MG63 (cell line): ENCODE results near the gene NELL2. TPM values are rescaled to one million over a fixed set of nuclear protein-coding genes. Genes with fewer than 3 reads are reported as not detected.

Experiments used
- DNase-seq: peaks from one replicate; pipeline ENCODE4 v3.0.0-alpha.2; 2020
- H3K27me3 ChIP-seq: fragments of 250-450 bp; sonication (Bioruptor Pico); 2 replicates; pipeline ENCODE4 v1.5.1; 2020; ENCODE audit warnings: mild to moderate bottlenecking, moderate library complexity
- H3K36me3 ChIP-seq: fragments of 250-450 bp; sonication (Bioruptor Pico); 2 replicates; pipeline ENCODE4 v1.5.1; 2020; ENCODE audit warnings: mild to moderate bottlenecking, moderate library complexity
- H3K4me3 ChIP-seq: fragments of 250-450 bp; sonication (Bioruptor Pico); 2 replicates; pipeline ENCODE4 v1.5.1; 2020; ENCODE audit warnings: mild to moderate bottlenecking, moderate library complexity
- H3K9me3 ChIP-seq: fragments of 250-450 bp; sonication (Bioruptor Pico); 2 replicates; pipeline ENCODE4 v1.5.1; 2020; ENCODE audit warnings: mild to moderate bottlenecking, moderate library complexity
- total RNA-seq: library from RNA; depleted of rRNA; stranded (reverse); fragments of >200 nt; shearing (Covaris generic); gene quantifications from 2 replicates; pipeline ENCODE4 v1.2.3, GENCODE V29; 2014; ENCODE audit warnings: low replicate concordance

NELL2 gene
- total RNA-seq, 1 experiment from 2014 or later, result 3.8 TPM

DNA sequence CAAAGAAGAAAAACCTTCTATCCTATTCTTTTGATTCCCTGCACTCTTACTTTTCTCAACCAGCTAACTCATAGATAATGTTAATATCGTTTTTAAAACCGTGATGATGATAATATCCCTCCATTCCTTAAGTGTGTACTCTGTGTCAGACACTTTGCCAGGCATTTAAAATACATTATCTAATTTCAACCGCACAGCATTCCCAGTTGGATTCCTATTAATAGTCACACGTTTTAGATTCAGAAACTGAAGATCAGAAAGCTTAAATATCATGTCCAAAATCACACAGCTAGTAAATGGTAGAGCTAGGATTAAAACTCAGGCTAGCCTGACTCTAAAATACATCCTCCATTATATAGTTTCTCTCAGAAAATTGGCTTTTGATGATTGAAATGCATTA, 366.0 kb downstream of the NELL2 start:
- no peak overlapping the region for H3K4me3 ChIP-seq
- H3K36me3 ChIP-seq, result no peaks in the 10 kb centered on the region
- no peaks in the 10 kb centered on the region for H3K27me3 ChIP-seq
- no peaks in the 10 kb centered on the region for H3K9me3 ChIP-seq
- no peak for DNase-seq

DNA sequence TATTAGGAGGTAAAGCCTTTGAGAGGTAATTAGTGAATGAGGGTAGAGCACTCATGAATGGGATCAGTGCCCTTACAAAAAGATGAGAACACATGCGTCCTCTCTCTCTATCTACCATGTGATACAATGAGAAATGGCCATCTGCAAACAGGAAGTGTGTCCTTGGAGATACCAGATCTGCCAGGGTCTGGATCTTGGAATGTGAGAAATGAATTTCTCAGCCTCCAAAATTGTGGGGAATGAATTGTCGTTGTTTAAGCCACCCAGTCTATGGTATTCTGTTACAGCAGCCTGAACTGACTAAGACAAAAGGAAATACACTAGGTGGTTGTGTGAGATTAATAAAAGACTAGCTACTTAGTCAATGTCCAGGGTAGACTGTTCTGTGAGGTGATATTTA, 366.6 kb downstream of the NELL2 start:
- no peak for DNase-seq
- Histone ChIP-seq H3K4me3 (no peak overlapping the region), H3K27me3 (no peaks in the 10 kb centered on the region), H3K36me3 (no peaks in the 10 kb centered on the region), H3K9me3 (no peaks in the 10 kb centered on the region)

DNA sequence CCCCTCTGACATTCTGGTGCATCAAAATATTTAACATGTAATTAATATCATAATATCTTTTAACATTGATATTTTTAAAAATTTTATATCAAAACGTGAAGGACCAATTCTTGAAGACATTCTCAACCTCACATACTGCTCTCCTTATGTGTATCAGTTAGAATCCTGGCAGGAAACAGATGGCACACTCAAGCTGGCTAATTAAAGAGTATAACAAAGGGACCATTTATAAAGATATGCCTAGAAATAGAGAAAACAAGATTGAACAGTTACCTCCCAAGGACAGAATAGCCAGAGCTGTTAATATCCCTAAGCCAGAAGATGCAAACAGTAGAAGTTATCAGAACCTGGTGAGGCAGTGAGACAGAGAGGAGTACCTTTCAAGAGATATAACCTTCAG, 368.7 kb downstream of the NELL2 start:
- H3K36me3 ChIP-seq, result no peaks in the 10 kb centered on the region
- H3K27me3 ChIP-seq, result no peaks in the 10 kb centered on the region
- H3K4me3 ChIP-seq, result no peak overlapping the region
- no peaks in the 10 kb centered on the region for H3K9me3 ChIP-seq
- DNase-seq, result no peak

DNA sequence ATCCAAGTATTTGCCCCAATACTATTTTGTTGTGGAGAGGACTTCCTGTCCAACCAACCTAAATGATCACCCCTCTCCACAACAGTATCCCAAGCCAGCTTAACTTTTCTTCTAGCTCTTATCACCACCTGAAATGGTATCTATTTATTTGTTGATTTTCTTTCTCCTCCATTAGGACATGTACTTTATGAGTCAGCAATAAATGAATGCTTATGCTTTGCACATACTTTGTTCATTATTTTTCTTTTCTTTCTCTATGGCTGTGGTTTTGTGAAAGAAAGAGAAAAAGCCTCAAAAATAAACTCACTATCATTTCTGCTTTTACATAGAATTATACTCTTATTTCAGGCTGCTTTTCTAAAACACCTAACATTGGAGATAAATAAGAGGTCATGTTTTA, 371.3 kb downstream of the NELL2 start:
- Histone ChIP-seq H3K9me3 (no peaks in the 10 kb centered on the region), H3K27me3 (no peaks in the 10 kb centered on the region), H3K4me3 (no peak overlapping the region), H3K36me3 (no peaks in the 10 kb centered on the region)
- no peak for DNase-seq

DNA sequence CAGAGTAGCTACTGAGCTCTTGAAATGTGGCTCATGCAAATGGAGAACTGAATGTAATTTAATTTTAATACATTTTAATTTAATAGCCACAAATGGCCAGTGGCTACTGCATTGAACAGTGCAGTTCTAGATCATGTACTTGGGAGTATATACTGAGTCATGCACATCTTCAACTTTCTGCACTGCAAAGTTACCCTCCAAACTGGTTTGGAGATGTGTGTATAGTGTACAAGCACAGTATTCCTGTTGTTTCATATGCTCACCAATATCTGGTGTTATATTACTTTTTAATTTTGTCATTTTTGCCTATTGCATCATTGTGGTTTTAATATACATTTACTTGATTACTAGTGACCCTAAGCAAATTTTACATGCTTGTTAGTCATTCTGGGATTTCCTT, 372.8 kb downstream of the NELL2 start:
- H3K4me3 ChIP-seq, result no peak overlapping the region
- no peaks in the 10 kb centered on the region for H3K27me3 ChIP-seq
- H3K36me3 ChIP-seq, result no peaks in the 10 kb centered on the region
- no peaks in the 10 kb centered on the region for H3K9me3 ChIP-seq
- DNase-seq, result no peak

DNA sequence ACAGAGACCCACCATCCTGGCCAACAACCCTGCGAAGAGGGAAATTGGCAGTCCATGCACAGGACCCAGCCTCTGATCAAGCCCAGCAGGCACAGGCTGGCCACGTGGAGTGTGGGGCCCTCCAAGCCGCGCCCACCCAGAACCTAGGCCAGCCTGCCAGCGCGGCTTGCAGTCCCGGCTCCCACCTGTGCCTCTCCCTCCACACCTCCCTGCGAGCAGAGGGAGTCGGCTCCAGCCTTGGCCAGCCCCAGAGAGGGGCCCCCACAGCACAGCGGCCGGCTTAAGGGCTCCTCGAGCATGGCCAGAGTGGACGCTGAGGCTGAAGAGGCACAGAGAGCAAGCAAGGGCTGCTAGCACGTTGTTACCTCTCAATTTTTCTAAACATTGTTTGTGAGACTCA, 373.4 kb downstream of the NELL2 start:
- DNase-seq, result no peak
- Histone ChIP-seq H3K36me3 (no peaks in the 10 kb centered on the region), H3K27me3 (no peaks in the 10 kb centered on the region), H3K9me3 (no peaks in the 10 kb centered on the region), H3K4me3 (no peak overlapping the region)

DNA sequence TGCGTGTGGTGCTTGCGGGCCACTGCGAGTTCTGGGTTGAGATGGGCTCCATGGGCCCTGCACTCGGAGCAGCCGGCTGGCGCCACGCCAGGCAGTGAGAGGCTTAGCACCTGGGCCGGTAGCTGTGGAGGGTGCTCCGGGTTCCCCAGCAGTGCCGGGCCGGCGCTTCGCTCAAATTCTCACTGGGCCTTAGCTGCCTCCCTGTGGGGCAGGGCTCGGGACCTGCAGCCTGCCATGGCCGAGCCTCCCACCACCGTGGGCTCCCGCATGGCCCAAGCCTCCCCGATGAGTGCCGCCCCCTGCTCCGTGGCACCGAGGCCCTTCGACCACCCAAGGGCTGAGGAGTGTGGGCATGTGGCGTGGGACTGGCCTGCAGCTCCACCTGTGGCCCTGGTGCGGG, 375.7 kb downstream of the NELL2 start:
- DNase-seq, result no peak
- Histone ChIP-seq H3K9me3 (no peaks in the 10 kb centered on the region), H3K4me3 (no peak overlapping the region), H3K27me3 (no peaks in the 10 kb centered on the region), H3K36me3 (no peaks in the 10 kb centered on the region)

DNA sequence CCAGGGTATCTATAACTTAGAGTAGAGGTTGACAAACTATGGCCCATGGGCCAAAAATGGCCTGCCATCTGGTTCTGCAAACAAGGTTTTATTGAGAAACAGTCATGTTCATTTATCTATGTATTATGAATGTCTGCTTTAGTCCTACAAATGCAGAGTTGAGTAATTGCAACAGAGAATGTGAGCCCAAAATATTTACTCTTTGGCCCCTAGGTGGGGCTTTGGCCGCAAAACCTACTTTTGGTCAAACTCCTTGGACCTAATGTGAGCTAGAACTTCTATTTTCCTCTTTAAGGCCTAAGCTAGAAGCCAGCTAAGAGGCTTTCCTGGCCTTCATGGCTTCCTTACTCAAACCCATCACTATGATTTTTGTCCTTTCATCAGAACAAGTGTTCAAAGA, 379.1 kb downstream of the NELL2 start:
- no peaks in the 10 kb centered on the region for H3K9me3 ChIP-seq
- no peaks in the 10 kb centered on the region for H3K36me3 ChIP-seq
- no peak overlapping the region for H3K4me3 ChIP-seq
- no peak for DNase-seq
- H3K27me3 ChIP-seq, result no peaks in the 10 kb centered on the region

DNA sequence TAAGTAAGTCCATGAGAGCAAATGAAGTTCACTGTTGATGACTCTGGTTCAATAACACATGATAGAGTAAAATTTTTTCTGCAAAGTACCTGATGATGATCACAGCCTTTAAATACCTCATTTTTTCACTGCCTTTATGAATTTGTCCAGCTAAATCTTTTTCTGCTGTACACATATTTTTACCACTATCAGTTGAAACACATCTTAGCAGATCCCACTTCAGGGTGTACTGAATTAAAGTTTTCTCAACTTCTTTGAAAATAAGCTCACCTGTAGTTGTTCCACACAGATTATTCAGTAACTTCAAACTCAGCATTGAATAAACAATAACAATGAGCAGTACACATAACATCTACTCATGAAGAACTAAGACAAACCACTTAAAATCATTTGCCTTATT, 385.9 kb downstream of the NELL2 start:
- no peaks in the 10 kb centered on the region for H3K27me3 ChIP-seq
- no peaks in the 10 kb centered on the region for H3K36me3 ChIP-seq
- DNase-seq, result no peak
- no peak overlapping the region for H3K4me3 ChIP-seq
- no peaks in the 10 kb centered on the region for H3K9me3 ChIP-seq

DNA sequence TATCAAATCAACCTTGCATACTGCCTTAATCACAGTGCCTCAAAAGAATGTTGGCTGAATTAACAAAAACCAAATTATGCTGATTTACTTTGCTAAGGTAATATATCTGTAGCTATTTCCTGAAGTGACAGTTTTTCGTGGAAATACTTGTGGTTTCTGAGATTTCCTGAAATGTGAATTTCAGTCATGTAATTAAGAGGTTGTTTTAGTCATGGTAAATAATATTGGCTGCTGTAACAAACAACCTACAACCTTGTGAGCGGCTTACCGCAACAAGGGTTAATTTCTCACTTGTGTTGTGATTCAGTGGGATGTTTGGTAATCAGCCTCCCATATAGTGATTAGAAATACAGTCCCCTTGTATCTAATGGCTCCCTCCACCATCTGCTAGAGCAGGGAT, 387.9 kb downstream of the NELL2 start:
- no peak for DNase-seq
- no peaks in the 10 kb centered on the region for H3K36me3 ChIP-seq
- H3K4me3 ChIP-seq, result no peak overlapping the region
- no peaks in the 10 kb centered on the region for H3K9me3 ChIP-seq
- no peaks in the 10 kb centered on the region for H3K27me3 ChIP-seq

DNA sequence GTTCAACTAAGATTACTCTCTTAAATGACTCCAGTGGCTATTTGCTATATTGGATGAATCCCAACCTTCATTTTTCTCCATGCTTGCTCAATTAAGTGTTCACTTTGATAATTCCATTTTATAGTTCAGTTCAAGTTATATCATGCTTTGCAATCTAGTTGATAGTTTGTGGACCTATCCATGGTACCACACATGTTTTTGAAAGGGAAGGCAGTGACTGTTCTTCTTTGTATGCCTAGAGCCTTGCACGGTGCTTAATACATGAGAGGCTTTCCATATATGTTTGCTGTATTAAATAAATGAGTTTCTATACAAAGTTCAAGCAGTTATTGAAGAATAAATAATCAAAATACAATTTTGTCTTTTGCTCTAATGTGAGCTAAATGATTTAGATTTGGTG, 391.3 kb downstream of the NELL2 start:
- Histone ChIP-seq H3K36me3 (no peaks in the 10 kb centered on the region), H3K4me3 (no peak overlapping the region), H3K9me3 (no peaks in the 10 kb centered on the region), H3K27me3 (no peaks in the 10 kb centered on the region)
- DNase-seq, result no peak

DNA sequence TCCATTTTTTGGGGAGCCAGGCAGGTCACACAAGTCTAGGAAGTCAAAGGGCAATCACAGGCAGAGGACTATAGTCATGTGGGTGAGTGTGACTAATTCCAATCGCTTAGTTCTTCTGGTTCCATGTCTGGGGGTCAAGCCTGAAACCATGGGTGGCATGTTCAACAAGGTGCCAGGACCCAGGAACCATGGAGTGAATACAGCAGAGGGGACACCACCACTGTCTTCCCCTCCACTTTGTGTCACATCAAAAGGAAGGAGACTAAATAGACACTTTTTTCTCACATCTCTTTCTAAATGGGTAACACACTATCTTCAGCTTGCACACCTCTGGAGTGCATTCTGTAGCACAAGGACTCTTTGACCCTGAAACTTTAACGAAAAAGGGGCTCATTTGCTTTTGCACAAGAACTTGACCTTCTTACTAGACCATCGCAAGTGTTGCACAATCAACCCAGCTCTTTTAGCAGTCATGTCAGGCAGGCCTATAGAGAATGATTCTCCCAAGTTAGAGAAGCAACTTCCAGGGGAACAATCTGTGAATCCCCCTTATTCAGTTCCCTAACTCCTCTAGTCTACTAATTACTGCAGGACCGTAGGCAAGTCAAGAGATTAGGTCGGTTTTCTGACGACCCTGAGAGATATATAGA, 398.7 kb downstream of the NELL2 start:
- no peak overlapping the region for H3K4me3 ChIP-seq
- no peaks in the 10 kb centered on the region for H3K27me3 ChIP-seq
- H3K9me3 ChIP-seq, result no peaks in the 10 kb centered on the region
- no peak for DNase-seq
- no peaks in the 10 kb centered on the region for H3K36me3 ChIP-seq

DNA sequence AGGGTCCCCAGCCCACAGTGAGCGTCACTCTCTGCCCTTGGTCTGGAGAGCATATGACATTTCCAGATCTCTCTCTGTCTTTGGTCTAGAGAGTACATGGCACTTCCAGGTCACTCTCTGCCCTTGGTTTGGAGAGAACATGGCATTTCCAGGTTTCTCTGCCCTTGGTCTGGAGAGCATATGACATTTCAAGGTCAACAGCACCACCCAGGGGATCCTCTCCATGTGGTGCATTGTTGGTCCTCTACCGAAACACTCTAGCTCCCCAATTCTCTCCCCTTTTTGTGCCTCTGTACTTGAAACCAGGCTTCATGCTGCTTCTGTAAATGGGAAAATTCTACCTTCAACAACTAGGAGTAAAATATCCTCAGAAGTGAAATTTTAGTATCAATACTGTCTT, 399.4 kb downstream of the NELL2 start:
- H3K4me3 ChIP-seq, result no peak overlapping the region
- no peaks in the 10 kb centered on the region for H3K27me3 ChIP-seq
- no peak for DNase-seq
- H3K36me3 ChIP-seq, result no peaks in the 10 kb centered on the region
- no peaks in the 10 kb centered on the region for H3K9me3 ChIP-seq

DNA sequence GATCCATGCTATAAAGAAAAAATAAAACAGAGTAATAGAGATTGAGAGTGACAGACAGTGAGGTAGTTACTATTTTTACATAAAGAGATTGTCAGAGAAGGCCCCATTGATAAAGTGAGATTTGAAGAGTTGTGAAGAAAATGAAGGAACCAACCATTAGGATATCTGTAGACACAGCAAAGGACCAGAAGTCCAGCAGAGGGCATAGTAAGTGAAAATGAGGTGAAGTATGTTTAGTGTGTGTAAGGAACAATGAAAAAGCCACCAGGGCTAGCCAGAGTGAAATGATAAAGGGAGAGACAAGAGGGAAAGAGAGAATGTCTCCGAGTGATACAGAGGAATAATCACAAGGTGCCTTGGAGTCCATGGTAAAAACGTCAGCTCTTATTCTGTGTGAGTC, 411.0 kb downstream of the NELL2 start:
- Histone ChIP-seq H3K27me3 (no peaks in the 10 kb centered on the region), H3K4me3 (no peak overlapping the region), H3K36me3 (no peaks in the 10 kb centered on the region), H3K9me3 (no peaks in the 10 kb centered on the region)
- no peak for DNase-seq

DNA sequence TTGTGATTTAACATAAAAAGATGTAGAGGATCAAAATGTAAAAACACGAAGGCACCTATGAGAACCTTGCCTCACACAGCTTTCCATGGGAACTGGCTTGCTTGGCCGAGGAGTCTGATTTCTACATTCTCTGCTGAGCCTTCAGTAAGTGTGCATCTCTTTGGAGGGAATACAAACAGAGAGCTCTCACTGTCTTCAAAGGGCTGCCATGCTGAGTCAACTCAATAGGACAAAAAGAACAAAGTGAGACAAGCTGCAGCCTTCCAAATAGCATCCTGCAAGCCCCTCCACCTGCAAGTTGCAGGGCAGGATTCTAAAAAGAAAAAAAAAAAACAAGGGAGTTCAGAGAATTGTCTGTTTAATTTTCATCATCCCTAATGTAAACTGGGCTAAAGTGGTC, 411.9 kb downstream of the NELL2 start:
- DNase-seq, result no peak
- Histone ChIP-seq H3K9me3 (no peaks in the 10 kb centered on the region), H3K36me3 (no peaks in the 10 kb centered on the region), H3K27me3 (no peaks in the 10 kb centered on the region), H3K4me3 (no peak overlapping the region)

DNA sequence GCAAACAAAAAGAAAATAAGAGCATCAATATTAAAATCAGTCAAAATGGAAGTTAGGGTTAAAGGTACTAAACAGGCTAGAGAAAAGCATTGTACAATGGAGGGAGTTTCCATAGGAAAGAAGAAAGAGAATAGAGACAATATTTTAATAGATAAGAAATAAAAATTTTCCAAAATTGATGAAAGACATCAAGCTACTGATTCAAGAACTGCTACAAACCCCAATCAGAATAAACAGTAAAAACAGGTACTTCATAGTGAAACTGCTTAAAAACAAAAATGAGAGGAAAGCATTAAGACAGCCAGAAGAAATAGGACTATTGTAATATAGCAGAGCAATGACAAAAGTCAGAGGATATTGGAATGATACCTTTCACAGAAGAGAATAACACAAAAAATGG, 413.4 kb downstream of the NELL2 start:
- Histone ChIP-seq H3K4me3 (no peak overlapping the region), H3K27me3 (no peaks in the 10 kb centered on the region), H3K36me3 (no peaks in the 10 kb centered on the region), H3K9me3 (no peaks in the 10 kb centered on the region)
- no peak for DNase-seq

DNA sequence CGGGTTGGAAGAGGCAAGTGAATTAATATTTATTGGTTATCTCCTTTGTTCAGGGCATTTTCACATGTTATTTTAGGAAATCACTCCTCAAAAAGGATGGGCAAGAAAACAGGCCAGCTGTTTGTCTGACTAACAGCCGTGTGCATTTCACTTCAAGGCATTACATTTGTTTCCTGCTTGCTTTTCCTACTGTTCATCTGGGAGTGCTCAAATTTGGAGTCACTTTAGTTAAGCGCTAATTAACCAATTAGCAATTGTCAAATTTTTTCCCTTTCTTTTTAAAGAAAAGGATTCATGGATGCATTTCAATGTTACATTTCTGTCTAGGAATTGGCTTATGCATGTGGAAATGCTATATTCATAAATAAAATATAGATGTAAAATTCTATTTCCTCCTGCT, 415.9 kb downstream of the NELL2 start:
- H3K36me3 ChIP-seq, result no peaks in the 10 kb centered on the region
- no peak for DNase-seq
- no peak overlapping the region for H3K4me3 ChIP-seq
- H3K9me3 ChIP-seq, result no peaks in the 10 kb centered on the region
- H3K27me3 ChIP-seq, result no peaks in the 10 kb centered on the region

DNA sequence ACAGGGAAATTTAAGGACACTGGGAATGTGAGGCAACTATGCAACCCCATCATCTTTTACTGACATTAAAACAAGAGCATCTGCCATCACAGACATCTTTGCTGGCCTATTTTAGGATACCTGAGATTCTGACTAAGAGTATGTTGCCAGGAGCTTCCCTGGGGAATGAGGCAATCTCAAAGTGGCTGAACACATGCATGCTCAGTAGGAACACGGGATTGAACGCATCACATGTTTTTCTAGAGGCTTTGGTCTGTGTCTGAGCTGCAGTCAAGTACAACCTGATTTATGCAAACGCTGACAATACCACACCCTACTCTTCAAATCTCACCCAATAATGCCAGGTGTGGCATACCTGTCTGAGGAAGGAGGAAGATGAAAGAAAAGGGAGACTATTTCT, 416.5 kb downstream of the NELL2 start:
- no peaks in the 10 kb centered on the region for H3K9me3 ChIP-seq

More for the DNA sequence above, 416.5 kb downstream of the NELL2 start:
- Histone ChIP-seq H3K4me3 (no peak overlapping the region), H3K27me3 (no peaks in the 10 kb centered on the region), H3K36me3 (no peaks in the 10 kb centered on the region)
- no peak for DNase-seq
